Small intestine (tissue), 7 donors: ENCODE results near the gene ATP6V1A. TPM values are rescaled to one million over a fixed set of nuclear protein-coding genes. Genes with fewer than 3 reads are reported as not detected.
A peak's percentile ranks its signal among the peaks of the same experiment; 100 is the strongest.
"Not testable (repeated sequence)": the region's sequence is repeated elsewhere in the genome, so short reads cannot be mapped to it uniquely, and the experiment has no call there.

Experiments
- DNase-seq, 2 donors: peaks; one replicate each; pipeline versions ENCODE4 v3.0.0 to v3.0.0-alpha.2; 2013
- FAIRE-seq: peaks from 2 replicates; lab custom pipeline; 2012; peaks lifted over from hg19 to GRCh38; lab: Jason Lieb, UNC
- H3K27ac ChIP-seq, 3 donors: one replicate each; pipeline ENCODE4 v1.5.1; 2013; ENCODE audit warnings: low read length in 2 of 3, mild to moderate bottlenecking in 2 of 3, control low read depth in 1 of 3, inconsistent platforms in 1 of 3, low read depth in 1 of 3, moderate library complexity in 1 of 3
- H3K27me3 ChIP-seq, 3 donors: one replicate each; pipeline ENCODE4 v1.6.1; 2013; ENCODE audit warnings: low read length in 3 of 3, inconsistent platforms in 1 of 3; ENCODE audit not compliant: control insufficient read depth in 3 of 3, insufficient read depth in 3 of 3
- H3K36me3 ChIP-seq, 3 donors: one replicate each; pipeline ENCODE4 v1.6.1; 2013; ENCODE audit warnings: low read length in 3 of 3, inconsistent platforms in 1 of 3, low read depth in 1 of 3, mild to moderate bottlenecking in 1 of 3, moderate library complexity in 1 of 3; ENCODE audit not compliant: control insufficient read depth in 3 of 3, insufficient read depth in 2 of 3
- H3K4me1 ChIP-seq, 3 donors: one replicate each; pipeline ENCODE4 v1.6.1; 2013; ENCODE audit warnings: low read length in 2 of 3, inconsistent platforms in 1 of 3, low read depth in 1 of 3, mild to moderate bottlenecking in 1 of 3, moderate library complexity in 1 of 3; ENCODE audit not compliant: control insufficient read depth in 3 of 3, insufficient read depth in 2 of 3
- H3K4me3 ChIP-seq, 3 donors: one replicate each; pipeline ENCODE4 v1.5.1; 2013; ENCODE audit warnings: low read length in 3 of 3, control low read depth in 1 of 3, inconsistent platforms in 1 of 3, low read depth in 1 of 3, mild to moderate bottlenecking in 1 of 3, moderate library complexity in 1 of 3
- H3K9me3 ChIP-seq, 2 donors: one replicate each; pipeline ENCODE4 v1.6.1; 2013; ENCODE audit warnings: low read depth in 1 of 2, low read length in 1 of 2; ENCODE audit not compliant: control insufficient read depth in 2 of 2, insufficient read depth in 1 of 2
- WGBS, 3 donors: extraction: QIAGEN DNeasy Blood & Tissue Kit; methylation state at CpG; one replicate each; pipeline ENCODE4 v1.1.7; 2013; 5-methylcytosine and 5-hydroxymethylcytosine counted together
- polyA plus RNA-seq, 4 donors: library from polyadenylated mRNA; stranded (reverse) in 3 of 4; unstranded in 1 of 4; fragments of 200-250 nt in 3 of 4; fragments of 120-200 nt in 1 of 4; gene quantifications; one replicate each; pipeline versions ENCODE4 v1.2.1 to v1.2.3, GENCODE V29; 2013
- donor health status: healthy with polysubstance abuse.
- donor health status: control.
- donor health status: control.
- donor health status: Bipolar disorder and iron deficiency.
- donor health status: healthy.

Gene ATP6V1A
- polyA plus RNA-seq, 4 donors = 13.8 to 47.7 (median 17.6) TPM

DNA sequence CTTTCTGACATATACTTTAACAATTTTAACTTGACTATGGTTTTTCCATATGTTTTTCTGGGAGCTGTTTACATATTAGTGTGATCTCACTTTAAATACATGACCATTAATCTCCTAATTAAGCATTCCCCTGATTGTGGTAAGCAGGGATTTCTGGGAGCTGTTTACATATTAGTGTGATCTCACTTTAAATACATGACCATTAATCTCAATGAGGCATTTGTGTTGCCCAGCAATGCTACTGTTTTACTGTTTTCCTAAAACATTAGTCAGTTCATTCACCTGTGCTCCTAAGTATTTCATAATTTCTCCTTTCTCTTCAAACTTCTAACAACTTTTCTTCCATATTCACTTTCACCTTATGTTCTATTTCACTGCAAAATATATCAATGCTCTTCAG is 88.1 kb downstream of the ATP6V1A start:
- no peak overlapping the region for H3K27ac ChIP-seq
- peak; percentile 39 for FAIRE-seq
- DNase-seq = peak; percentile 19 to 32

DNA sequence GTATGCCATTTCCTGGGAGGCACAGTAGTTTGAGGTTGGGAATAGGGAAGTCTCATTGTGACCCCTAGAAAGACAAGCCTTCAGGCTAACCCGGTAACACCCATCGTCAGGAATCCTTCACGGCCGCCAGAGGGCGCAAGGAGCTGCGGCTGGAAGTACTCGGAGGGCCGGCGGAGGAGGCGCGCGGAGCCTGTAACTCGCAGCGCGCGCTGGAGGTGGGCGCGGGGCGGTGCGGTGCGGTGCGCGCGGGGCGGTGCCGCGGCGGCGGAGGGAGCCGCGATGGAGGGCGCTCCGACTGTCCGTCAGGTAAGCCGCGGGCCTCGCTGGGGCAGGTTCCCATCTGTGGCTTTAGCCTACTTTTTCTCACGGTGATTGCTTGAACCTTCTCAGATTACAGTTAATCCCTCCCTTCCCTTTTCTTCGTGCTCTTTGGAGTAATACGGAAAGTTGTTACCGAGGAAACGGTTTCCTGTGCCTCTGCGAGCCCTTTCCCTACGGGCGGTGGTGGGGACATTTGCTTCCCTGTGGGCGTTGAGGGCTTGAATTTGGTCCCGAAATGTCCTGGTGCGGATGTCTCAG is 91.9 kb downstream of the ATP6V1A start, which contains the start of gene GRAMD1C:
TSS of gene GRAMD1C (plus strand) at position 158 of the 579 bp plus-strand sequence. CDS start at position 280, 122 bp downstream.
- FAIRE-seq (no peak), DNase-seq (peak; percentile 86 to 93)
- H3K4me1 ChIP-seq = no peaks in the 10 kb centered on the region
- H3K27me3 ChIP-seq = no peaks in the 10 kb centered on the region
- peak within 1 kb of the TSS; percentile 60 to 75 (median 71) for H3K4me3 ChIP-seq
- H3K36me3 ChIP-seq = no peaks in the 10 kb centered on the region
- no peaks in the 10 kb centered on the region for H3K9me3 ChIP-seq
- 0 to 1% (median 0%) methylated on average over 24 to 48 of the region's 48 CpGs for WGBS, 3 donors
- peak within 1 kb of the TSS in 1 of 3 donors; percentile 37 for H3K27ac ChIP-seq

More for the DNA sequence above, 88.1 kb downstream of the ATP6V1A start:
- Histone ChIP-seq H3K4me1 (no peaks in the 10 kb centered on the region), H3K36me3 (no peaks in the 10 kb centered on the region), H3K9me3 (peaks cover 0 to 4% of the 10 kb centered on the region in 2 donors), H3K4me3 (no peak overlapping the region), H3K27me3 (no peaks in the 10 kb centered on the region)

DNA sequence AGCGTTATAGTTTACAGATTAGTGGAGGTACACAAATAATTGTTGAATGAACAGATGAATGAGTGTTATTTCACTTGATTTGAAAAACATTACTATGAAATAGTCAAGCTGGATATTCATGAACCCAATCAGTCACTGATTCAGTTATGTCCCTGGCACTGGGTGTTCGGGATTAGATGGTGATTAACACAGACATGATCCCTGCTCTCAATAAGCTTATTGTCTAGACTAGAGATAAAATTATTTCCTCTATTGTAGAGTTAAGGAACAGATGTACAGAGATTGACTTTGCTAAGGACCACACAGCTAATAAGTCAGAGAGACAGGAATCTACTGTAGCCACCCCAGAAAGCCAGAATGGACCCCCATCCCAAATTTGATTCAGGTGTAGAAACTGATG is 92.7 kb downstream of the ATP6V1A start:
- Histone ChIP-seq H3K27me3 (no peaks in the 10 kb centered on the region), H3K4me3 (peak overlapping the region in 1 of 3 donors; percentile 71), H3K36me3 (no peaks in the 10 kb centered on the region), H3K4me1 (no peaks in the 10 kb centered on the region), H3K27ac (no peak overlapping the region), H3K9me3 (no peaks in the 10 kb centered on the region)
- DNase-seq (no peak), FAIRE-seq (no peak)
- whole genome bisulfite sequencing, 3 donors = 19 to 58% (median 38%) methylated on average over 2 of the region's 2 CpGs

DNA sequence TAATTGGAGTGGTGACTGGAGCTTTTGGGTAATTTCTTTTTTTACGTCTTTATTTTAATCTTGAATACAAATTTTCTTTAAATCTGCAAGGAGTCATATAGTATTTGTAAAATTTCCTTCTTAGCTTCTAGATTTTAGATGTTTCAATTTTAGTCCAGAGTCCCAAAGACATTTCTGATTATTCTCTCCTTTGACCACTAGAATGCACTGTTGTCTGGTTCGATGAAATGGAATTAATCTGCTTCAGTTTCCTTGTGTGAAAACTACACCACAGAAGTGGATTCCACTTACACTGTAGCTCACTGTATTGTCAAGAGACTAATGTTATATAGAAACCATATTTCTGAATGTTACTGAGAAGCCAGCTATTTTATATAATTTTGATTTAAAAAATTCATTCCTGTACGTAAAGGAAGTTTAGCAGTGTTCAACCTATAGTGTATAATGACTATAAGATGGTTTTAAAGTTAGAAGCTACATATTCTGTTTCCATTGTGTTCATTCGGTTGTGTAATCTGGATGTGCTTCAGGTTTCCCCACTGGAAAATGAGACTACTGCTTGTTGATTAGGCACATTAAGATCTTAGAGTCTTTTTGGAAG is 97.9 kb downstream of the ATP6V1A start:
- WGBS, 3 donors = 27 to 43% (median 32%) methylated on average over 4 of the region's 4 CpGs
- FAIRE-seq = peak; percentile 39
- Histone ChIP-seq H3K36me3 (no peaks in the 10 kb centered on the region), H3K4me3 (no peak overlapping the region), H3K27ac (no peak overlapping the region), H3K27me3 (no peaks in the 10 kb centered on the region), H3K9me3 (no peaks in the 10 kb centered on the region), H3K4me1 (peaks cover 0 to 12% (median 3%) of the 10 kb centered on the region in 3 donors)
- peak; percentile 67 to 85 for DNase-seq

DNA sequence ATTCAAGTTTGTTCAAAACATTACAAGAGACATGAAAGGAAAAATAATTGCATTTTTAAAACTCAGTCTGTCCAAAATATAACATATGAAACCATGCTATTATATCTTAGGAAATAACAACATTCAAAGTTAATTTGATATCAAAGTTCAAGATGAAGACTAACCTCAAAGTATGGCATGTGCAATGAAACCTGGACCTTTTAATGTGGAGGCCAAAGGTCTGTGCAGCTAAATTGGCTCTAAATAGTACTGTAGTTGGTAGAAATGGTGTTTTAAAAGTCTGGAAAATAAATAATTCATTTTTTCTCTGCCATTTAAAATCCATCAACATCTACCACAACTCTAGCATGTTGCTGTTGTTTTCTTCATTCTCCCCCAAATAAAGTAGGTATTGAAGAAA is 100.4 kb downstream of the ATP6V1A start:
- H3K4me1 ChIP-seq = peaks cover 0 to 12% (median 3%) of the 10 kb centered on the region in 3 donors
- no peaks in the 10 kb centered on the region for H3K9me3 ChIP-seq
- H3K36me3 ChIP-seq = no peaks in the 10 kb centered on the region
- no peak overlapping the region for H3K4me3 ChIP-seq
- peak overlapping the region in 2 of 3 donors; percentile 74 to 79 for H3K27ac ChIP-seq
- FAIRE-seq (peak; percentile 86), DNase-seq (peak; percentile 69 to 79)
- H3K27me3 ChIP-seq = no peaks in the 10 kb centered on the region

DNA sequence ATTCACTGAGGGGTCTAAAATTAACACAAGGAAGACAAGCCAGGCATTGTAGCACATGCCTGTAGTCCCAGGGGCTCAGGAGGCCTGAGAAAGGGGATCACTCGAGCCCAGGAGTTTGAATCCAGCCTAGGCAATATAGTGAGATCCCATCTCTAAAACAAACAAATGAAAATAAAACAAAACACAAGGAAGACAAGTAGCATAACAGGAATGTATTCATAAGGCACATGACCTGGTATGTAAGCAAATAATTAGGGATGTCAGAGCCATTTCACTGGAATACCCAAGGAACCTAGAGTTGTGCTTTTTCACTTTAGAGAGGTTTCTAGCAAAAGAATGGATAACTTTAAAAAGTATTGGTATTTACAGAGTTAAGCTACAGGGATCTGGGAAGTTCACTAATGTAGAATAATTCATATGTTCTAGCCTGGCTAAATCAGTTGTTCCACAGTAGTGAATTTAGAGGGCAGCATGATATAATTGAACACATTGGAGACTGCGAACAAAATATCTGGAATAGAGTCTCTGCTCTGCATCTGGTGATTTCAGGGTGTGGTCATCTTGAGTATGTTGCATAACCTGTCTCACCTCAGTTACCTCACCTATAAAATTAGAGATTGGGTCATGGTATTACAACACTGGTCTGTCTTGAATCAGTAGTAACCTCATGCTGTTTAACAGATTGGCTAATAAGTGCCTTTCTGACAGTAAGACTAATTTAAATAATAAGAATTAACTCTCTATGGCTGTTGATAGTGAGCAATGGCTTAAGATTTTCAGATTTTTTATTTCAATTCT is 101.0 kb downstream of the ATP6V1A start:
- Histone ChIP-seq H3K27me3 (no peaks in the 10 kb centered on the region), H3K4me3 (no peak overlapping the region), H3K36me3 (no peaks in the 10 kb centered on the region), H3K27ac (peak overlapping the region in 2 of 3 donors; percentile 74 to 79), H3K4me1 (peaks cover 2 to 17% (median 3%) of the 10 kb centered on the region in 3 donors), H3K9me3 (no peaks in the 10 kb centered on the region)
- FAIRE-seq = peak; percentile 62
- peak; percentile 87 to 93 for DNase-seq
- WGBS, 3 donors = 14 to 54% (median 43%) methylated on average over 2 of the region's 2 CpGs

DNA sequence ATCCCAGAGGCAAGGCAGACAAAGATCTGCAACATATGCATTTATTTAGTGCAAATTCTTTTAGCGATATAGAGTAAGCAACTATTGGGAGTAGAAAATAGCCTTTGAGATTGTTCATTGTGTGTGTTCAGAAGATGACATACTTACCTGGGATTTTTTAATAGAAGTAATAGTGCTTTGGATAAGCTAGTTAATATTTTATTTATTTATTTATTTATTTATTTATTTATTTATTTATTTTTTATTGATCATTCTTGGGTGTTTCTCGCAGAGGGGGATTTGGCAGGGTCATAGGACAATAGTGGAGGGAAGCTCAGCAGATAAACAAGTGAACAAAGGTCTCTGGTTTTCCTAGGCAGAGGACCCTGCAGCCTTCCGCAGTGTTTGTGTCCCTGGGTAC is 102.2 kb downstream of the ATP6V1A start:
- FAIRE-seq, H3K4me3 ChIP-seq, H3K27me3 ChIP-seq, H3K9me3 ChIP-seq, H3K27ac ChIP-seq, DNase-seq, H3K36me3 ChIP-seq: not testable (repeated sequence)
- H3K4me1 ChIP-seq = peaks cover 2 to 17% (median 3%) of the 10 kb centered on the region in 3 donors
- 53 to 82% (median 53%) methylated on average over 2 to 3 of the region's 3 CpGs for WGBS, 3 donors

DNA sequence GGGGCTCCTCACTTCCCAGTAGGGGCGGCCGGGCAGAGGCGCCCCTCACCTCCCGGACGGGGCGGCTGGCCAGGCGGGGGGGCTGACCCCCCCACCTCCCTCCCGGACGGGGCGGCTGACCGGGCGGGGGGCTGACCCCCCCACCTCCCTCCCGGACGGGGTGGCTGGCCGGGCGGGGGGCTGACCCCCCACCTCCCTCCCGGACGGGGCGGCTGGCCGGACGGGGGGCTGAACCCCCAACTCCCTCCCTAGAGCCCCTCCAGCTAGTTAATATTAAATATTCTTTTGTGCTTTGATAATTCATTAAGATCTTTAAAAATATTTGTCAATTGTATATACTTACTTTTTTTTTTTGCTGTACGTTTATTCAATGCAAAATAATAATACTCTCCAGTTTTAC is 103.0 kb downstream of the ATP6V1A start:
- peaks cover 2 to 17% (median 3%) of the 10 kb centered on the region in 3 donors for H3K4me1 ChIP-seq
- FAIRE-seq, DNase-seq, H3K27me3 ChIP-seq, H3K4me3 ChIP-seq, H3K36me3 ChIP-seq, H3K9me3 ChIP-seq, H3K27ac ChIP-seq: not testable (repeated sequence)
- 91 to 97% (median 95%) methylated on average over 6 to 16 of the region's 22 CpGs for WGBS, 3 donors
